COLO668 (cell line): ENCODE data around the gene TTC33.
"Not testable (repeated sequence)": the region's sequence is repeated elsewhere in the genome, so short reads cannot be mapped to it uniquely, and the experiment has no call there.

Experiments used
- DNase-seq: peaks from one replicate; lab custom pipeline; 2025; ENCODE audit not compliant: unreplicated experiment; lab: John Stamatoyannopoulos, UW

Gene TTC33, protein sequence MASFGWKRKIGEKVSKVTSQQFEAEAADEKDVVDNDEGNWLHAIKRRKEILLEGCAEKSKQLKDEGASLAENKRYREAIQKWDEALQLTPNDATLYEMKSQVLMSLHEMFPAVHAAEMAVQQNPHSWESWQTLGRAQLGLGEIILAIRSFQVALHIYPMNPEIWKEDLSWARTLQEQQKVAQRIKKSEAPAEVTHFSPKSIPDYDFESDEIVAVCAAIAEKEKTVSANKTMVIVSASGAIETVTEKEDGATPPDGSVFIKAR

DNA sequence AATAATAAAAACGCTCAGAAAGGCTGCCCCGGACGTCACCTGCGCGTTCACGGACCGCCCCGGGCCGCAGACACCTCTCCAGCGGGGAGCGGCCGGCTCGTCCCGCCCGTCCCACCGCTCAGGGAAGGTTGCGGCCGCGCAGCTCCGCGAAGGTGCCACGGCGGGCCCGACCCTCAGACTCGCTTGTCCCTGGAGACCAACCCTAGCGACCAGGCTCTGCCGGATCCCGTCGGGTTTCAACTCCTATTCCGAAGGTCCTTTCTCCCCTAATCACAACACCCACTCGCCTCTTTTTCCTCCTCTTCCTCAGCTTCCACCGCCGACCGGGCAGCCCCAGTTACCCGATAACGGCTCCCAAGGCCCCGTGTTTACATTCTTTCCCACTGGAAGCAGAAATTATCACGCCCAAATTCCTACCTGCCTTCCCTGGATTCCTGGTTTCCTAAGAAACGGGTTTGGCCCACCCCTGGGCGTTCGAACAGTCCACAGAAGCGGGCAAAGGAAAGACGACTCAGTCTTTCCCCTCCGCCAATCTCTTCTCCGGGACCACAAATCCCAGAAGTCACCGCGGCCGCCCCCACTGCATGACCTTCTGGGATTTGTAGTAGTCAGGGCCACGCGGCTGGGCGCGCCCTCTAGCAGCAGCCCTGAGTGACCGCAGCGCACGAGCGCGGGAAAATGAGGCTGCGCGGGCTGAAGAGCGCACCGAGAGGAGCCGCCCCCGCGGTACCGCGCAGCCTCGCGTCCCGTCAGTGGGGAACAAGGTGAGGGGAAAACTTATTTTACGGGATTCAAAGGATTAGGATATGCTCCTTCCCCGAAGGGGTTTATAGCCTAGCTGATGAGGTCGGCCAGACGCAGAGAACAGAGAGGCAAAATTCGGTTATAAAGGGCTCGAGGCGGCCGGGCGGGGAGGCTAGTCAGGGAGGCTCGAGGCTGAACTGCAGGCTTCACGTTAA, at the start of gene TTC33:
TTC33 (minus strand) TSS at position 555 of the 959 bp plus-strand sequence. CDS start 8,943 bp downstream, outside the sequence.
- peak; percentile 97 for DNase-seq

DNA sequence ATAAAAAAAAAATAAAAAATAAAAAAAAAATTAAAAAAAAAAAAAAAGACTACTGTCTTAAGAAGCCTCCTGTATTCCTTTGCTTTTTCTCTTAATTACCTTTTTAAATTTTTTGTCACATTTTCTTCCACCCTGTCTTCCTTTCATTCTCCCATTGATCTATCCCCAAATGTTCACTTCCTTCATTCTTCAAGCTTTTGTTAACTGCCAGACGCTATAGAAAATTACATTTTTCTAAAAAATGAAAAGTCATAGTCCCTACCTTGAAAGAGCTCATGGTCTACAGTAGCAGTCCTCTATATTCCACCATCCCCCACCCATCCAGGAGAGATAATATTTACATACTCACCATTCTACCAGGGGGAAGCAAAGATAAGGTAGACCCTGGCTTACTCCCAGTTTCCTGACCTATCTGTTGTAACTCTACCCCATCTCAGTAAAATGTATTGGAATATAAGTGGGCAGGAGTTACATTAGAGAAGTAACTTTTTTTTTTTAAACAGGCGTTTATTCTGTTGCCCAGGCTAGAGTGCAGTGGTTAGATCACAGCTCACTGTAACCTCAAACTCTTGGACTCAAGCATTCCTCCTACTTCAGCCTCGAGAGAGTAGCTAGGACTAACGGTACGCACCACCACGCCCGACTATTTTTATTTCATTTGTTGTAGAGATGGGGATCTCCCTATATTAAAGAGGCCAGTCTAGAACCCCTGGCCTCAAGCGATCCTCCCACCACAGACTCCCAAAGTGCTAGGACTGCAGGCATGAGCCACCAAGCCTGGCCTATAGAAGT, 46.2 kb upstream of the TTC33 start:
- DNase-seq = no peak

DNA sequence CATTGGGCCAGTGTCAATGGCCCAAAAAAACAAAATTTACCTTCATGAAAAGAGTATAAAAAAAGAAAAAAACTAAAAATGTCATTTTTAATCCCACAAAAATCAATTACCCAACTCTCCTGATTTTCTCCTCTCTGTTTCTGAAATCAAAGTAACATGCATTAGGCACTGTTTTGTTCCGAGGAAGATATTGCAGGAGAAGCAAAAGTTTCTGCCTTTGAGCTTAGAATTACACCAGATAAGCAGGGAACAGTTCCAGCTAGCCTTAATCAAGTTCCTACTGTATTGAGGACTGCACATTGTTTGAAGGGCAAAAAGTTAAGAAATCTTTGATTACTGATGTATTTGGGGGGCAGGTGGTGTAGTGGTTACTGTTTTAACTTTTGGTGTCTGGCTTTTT, 43.5 kb upstream of the TTC33 start:
- DNase-seq = no peak

DNA sequence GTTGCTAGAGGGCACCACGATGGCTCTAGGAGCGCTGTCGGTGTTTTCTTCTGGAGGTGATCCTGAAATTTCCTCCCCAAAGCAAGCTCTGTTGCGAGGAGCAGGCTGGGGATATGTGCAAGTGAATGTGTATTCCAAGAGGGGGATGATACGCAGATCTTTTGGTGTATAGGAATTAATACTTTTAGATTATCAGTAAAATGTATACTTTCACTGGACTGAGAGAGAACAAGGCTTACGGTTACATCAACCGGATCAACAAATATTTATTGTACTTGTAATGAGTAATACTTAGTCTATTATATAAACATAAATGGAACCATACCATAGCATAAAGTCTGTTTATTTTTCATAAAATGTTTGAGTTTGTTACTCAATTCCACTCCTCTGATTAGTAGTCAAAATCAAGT, 43.0 kb upstream of the TTC33 start:
- no peak for DNase-seq

DNA sequence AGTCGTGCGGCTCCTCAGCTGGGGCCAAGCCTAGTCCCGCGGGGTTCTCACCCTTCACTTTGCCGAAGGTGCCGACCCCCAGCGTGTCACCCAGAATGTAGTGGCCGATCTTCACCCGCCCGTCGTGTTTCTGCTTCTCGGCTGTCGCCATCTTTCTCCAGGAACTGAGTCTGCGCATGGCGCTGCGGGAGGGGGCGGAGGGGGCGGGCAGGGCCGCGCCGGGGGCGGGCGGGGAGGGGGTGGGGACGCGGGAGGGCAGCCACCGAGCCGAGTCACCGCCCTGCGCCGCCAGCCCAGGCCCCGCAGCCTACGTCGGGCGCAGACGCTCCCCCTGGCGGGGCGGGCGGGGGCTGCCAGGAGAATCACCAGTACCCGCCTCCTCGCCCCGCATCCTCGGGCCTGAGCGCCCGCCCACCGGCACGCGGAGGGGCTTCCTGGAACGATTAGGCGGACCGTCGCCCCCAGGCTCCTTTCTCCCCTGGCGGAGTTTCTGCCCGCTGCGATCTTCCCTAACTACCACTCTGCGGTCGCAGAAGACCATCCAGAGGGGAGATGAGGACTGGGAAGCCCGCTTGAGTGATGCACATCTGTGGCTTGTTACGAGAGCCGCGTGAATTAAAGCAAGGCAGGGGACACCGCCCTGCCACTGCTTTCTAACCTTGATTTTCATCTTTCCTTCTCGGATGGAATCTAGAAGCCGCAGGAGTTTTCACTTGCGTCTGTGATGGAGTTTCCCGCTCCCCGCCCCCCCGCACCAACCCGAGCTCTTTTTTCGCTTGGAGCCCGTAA, 42.4 kb upstream of the TTC33 start, which contains the start of gene PRKAA1:
PRKAA1 (minus strand) TSS at position 363 of the 789 bp plus-strand sequence; CDS start at position 178, 185 bp downstream.
- DNase-seq = peak; percentile 94

DNA sequence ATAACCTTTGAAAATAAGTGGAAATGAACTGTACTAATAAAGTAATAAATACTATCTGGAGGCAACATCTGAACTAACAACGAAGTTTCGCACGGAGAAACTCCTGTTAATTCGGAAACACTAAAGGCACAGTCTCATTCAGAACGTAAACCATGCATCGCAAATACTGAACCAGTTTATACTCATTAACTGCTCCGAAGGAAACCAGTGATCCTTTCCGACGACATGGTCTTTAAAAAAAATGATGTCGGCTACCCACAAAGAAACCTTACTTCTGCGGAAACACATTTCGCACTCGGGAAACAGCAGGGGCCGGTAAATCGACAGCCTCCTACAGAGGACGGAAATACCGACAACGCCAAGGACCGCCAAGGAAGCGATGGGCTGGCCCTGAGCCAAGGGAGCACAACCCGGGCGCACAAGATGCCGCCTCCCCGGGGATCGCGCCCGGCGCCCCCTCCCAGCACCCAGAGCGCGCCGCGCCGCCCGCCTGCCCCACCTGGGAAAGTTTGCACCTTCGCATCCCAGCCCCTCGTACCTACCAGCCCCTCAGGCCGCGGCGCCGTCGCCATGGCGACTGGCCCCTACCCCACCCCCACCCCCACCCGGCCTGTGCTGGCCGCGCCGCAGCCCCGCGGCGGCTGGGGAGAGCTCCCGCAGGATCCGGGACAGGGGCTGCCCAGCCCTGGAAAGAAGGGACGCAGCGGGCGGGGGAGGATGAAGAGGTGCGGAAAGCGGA, 41.7 kb upstream of the TTC33 start:
- DNase-seq = peak; percentile 84

DNA sequence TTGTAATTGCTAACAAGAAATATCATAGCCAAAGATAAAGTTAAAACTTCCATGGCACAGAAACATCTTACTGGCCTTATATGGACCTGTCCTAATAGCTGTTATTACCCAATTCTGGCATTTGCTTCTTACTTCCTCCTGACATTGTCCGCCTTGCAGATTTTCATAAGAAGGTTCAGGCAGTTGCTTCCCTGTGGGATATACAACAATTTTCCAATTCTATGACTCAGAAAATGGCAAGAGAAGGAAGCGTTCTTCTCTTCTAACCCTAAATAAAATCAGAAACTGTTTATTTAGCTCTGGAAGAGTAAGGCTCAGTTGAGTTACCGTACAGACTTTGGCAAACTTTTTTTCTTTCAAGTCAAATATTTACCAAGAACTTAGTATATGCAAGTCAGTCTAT, 40.7 kb upstream of the TTC33 start:
- no peak for DNase-seq

DNA sequence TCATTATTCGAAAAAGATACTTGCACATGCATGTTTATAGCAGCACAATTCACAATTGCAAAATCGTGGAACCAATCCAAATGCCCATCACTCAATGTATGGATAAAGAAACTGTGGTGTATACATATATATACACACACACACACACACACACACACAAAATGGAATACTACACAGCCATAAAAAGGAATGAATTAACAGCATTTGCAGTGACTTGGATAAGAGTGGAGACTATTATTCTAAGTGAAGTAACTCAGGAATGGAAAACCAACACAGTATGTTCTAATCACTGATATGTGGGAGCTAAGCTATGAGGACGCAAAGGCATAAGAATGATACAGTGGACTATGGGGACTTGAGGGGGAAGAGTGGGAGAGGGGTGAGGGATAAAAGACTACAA, 39.1 kb upstream of the TTC33 start:
- DNase-seq = not testable (repeated sequence)

DNA sequence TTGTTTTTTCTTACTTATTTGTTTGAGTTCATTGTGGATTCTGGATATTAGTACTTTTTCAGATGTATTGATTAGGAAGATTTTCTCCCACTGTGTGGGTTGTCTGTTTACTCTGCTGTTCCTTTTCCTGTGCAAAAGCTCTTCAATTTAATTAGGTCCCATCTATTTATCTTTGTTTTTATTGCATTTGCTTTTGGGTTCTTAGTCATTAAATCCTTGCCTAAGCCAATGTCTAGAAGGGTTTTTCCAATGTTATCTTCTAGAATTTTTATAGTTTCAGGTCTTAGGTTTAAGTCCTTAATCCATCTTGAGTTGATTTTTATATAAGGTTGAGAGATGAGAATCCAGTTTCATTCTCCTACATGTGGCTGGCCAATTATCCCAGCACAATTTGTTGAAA, 38.6 kb upstream of the TTC33 start:
- DNase-seq = not testable (repeated sequence)

DNA sequence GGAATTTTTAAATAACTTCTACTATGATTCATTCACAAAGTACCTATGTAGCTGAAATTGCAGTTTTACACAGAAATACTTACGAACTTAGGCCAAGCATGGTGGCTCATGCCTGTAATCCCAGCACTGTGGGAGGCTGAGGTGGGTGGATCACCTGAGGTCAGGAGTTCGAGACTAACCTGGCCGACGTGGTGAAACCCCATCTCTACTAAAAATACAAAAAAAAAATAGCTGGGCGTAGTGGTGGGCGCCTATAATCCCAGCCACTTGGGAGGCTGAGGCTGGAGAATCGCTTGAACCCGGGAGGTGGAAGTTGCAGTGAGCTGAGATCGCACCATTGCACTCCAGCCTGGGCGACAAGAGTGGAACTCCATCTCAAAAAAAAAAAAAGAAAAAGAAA, 36.9 kb upstream of the TTC33 start:
- not testable (repeated sequence) for DNase-seq

DNA sequence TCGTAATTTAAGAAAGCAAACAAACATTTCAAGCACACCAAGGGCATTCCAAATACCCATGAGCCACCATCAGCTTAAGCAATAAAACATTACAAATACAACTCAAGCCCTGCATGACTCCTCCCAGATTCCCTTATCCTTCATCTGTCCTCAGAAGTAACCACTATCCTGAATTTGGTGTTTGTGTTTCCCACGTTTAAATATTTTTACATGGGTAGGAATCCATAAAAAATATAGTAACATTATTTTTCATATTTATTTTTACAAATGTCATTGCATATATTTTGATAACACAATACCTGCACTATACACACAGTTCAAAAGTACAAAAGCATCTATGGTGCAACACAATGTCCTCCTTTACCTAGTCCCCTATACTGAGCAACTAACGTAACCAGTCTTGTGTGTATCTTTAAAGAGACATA, 36.0 kb upstream of the TTC33 start:
- DNase-seq = no peak

DNA sequence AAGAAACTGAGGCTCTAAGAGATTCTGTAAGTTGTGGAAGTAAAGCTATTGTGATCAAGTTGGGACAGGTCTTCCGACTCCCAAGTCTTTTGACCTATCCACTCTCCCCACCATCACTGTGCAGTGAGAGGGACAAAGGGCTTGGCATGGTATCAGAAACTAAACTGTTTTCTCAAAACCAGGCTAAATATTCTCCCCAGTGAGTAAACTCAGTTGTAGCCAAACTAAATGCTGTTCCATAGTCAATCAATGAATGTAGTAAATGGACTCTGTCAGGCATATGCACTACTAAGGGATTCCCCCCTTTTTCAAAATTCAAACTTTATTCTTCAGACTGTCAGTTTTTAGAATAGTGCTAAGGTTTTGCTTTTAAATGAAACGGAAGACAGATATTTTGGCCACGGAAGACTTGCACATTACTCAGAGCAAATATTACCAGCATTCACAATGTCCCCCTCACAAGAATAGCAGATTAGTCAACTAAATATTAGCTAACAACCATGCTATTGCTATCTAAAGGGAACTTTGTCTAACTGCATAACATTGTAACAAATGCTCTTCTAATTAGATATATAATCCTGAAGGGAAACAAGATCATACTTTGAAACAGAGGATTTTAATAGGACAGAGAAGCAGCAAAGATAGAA, 35.3 kb upstream of the TTC33 start:
- DNase-seq = no peak

DNA sequence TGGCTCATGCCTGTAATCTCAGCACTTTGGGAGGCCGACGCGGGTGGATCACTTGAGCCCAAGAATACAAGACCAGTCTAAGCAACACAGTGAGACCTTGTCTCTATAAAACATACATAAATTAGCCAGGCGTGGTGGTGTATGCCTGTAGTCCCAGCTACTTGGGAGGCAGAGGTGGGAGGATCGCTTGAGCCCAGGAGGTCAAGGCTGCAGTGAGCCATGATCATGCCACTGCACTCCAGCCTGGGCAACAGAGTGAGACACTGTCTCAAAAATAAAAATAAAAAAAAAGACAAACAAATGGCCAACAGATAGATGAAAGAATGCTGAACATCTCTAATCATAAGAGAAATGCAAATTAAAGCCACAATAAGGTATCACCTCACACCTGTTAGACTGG, 33.2 kb upstream of the TTC33 start:
- DNase-seq = not testable (repeated sequence)

DNA sequence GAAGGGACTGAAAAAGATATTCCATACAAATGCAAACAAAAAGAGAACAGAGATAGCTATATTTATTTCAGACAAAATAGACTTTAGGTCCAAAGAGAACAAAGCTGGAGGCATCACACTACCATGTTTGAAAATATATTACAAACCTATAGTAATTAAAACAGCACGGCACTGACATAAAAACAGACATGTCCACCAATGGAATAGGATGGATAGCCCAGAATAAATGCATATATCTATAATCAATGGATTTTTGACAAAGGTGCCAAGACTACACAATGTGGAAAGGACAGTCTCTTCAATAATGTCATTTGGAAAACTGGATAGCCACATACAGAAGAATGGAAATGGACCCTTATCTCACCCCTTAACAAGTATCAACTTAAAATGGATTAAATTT, 32.2 kb upstream of the TTC33 start:
- DNase-seq = no peak

DNA sequence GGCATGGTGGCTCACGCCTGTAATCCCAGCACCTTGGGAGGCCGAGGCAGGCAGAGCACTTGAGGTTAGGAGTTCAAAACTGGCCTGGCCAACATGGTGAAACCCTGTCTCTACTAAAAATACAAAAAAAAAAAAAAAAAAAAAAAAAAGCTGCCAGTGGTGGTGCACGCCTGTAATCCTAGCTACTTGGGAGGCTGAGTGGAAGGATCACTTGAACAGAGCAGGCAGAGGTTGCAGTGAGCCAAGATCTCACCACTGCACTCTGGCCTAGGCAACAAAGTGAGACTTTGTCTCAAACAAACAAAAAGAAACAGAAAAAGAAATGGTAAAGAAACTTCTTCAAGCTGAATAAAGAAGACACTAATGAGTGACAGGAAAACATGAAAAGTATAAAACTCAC, 30.9 kb upstream of the TTC33 start:
- not testable (repeated sequence) for DNase-seq

DNA sequence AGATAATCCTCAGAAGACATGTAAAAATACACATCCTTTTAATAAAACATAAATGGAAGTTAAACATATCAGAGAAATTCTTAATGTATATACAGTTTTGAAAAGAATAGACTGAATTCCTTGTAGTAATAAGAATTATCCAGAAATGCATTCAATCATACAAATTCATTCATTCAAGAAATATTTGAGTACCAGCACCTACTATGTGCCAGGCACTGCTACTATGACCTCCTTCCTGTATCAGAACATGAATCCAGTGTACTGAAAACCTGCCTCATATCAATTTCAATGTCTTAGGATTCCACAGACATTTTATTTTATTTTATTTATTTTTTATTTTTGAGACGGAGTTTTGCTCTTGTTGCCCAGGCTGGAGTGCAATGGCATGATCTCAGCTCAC, 29.2 kb upstream of the TTC33 start:
- DNase-seq = no peak

DNA sequence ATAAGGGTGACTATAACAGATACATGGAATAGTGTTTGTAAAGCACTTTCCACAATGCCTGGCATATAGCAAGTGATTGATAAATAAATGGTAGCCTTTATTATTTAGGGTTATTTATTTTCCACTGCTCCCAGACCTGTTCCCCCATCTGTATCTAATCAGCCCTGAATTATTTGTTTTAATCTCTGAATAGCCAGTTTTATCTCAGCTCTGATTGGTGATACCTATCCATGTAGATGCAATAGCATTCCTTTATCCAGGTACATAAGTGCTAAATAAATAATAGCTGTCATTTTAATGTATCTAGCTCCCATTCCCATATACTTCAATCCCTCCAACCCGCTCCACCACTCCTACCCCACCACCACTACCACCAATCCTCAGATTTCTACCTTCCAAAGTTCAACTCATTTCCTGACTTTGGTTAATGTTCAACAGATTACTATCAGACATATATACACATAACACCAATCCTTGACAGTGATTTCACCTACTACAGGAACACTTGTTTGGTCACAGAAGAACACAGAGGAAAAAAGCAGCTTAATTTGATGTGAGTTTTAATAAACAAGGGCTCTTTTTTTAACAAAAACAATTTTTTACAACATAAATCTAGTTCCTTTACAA, 28.4 kb upstream of the TTC33 start:
- DNase-seq = peak; percentile 9

DNA sequence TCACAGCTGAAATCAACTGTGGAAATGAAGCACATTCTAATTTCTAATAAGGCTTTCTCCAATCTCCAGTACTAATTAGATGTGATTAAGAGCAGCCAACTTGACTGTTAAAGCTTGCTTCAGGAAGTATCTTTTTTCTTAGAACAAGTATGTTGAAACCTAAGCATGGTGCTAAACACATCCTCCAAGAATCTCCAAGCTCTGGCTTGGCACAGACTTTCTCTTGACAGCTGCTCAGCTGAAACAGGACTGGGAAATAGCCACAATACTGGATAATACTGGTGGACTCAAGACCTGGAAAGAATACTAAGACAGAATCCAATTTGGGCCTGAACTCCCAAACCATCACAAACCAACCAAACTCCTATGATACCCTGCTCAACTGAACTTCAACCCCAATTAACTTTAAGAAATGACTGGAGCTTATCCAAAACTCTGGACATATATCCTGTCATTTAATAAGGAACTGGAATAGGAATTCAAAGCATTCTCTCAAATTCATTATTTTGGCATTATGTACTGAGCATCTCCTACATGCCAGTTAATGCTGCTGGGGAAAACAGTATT, 26.2 kb upstream of the TTC33 start:
- DNase-seq = no peak
